PFSK-1 (cell line): Measurements from ENCODE around the gene DAGLA.

Experiments used
- FOXP2 ChIP-seq: optimal IDR thresholded peaks from 2 replicates; pipeline ENCODE3; 2011; ENCODE audit warnings: borderline replicate concordance, control low read depth, inconsistent platforms; ENCODE audit not compliant: insufficient read depth; ENCODE audit errors: extremely low read length, extremely low read depth
- POLR2AphosphoS5 ChIP-seq: IDR thresholded peaks from 2 replicates; pipeline ENCODE4 v1.6.1; 2012; ENCODE audit warnings: low read depth, mild to moderate bottlenecking, control low read depth, low read length, moderate library complexity
- TF ChIP-seq, protein P1 (sequence below), 2 experiments: IDR thresholded peaks; 2 replicates each; pipeline versions ENCODE4 v1.6.1 to v1.8.0; 2011 to 2012; ENCODE audit warnings: low read depth in 2 of 2, low read length in 2 of 2, control low read depth in 1 of 2, inconsistent platforms in 1 of 2, mild to moderate bottlenecking in 1 of 2, moderate library complexity in 1 of 2; ENCODE audit not compliant: insufficient read depth in 1 of 2

DNA sequence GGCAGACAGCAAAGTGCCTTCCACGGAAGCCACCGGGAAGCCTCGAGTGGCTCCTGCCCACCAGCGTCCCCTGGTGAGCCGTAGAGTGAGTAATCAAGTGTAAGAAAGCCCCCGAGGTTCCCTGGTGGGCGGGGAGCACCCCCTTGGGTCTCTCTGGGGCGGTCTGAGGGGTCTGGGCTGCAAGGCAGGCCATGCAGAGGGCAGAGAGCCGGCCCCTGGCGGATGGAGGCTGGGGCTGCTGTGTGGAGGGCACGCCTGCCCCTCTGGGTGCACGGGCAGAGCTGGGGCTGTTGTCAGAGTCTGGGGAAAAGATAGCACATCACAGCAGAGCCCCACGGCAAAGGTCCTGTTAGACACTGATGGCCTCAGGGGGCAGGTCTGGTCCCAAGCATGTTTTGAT lies 46.6 kb downstream of the DAGLA start:
- TF ChIP-seq POLR2AphosphoS5 (no peak), FOXP2 (no peak)
- TF ChIP-seq, protein P1, sequence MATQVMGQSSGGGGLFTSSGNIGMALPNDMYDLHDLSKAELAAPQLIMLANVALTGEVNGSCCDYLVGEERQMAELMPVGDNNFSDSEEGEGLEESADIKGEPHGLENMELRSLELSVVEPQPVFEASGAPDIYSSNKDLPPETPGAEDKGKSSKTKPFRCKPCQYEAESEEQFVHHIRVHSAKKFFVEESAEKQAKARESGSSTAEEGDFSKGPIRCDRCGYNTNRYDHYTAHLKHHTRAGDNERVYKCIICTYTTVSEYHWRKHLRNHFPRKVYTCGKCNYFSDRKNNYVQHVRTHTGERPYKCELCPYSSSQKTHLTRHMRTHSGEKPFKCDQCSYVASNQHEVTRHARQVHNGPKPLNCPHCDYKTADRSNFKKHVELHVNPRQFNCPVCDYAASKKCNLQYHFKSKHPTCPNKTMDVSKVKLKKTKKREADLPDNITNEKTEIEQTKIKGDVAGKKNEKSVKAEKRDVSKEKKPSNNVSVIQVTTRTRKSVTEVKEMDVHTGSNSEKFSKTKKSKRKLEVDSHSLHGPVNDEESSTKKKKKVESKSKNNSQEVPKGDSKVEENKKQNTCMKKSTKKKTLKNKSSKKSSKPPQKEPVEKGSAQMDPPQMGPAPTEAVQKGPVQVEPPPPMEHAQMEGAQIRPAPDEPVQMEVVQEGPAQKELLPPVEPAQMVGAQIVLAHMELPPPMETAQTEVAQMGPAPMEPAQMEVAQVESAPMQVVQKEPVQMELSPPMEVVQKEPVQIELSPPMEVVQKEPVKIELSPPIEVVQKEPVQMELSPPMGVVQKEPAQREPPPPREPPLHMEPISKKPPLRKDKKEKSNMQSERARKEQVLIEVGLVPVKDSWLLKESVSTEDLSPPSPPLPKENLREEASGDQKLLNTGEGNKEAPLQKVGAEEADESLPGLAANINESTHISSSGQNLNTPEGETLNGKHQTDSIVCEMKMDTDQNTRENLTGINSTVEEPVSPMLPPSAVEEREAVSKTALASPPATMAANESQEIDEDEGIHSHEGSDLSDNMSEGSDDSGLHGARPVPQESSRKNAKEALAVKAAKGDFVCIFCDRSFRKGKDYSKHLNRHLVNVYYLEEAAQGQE (IDR thresholded peaks at IDR 0.05; ENCODE audit: insufficient read depth in 1 of 2, low read depth in 2 of 2, low read length in 2 of 2) = no peak
